GM13976 (cell line): ENCODE measurements around the gene EPHB2.
"Not testable (repeated sequence)": the region's sequence is repeated elsewhere in the genome, so short reads cannot be mapped to it uniquely, and the experiment has no call there.

Source experiments
- DNase-seq: peaks from one replicate; pipeline ENCODE4 v3.0.0; 2012; ENCODE audit warnings: low spot score
- in situ Hi-C: fragments of 300-500 bp; cut with MboI; formaldehyde crosslinking; loops from one replicate; pipeline ENCODE4 v1.12.0; 2022; ENCODE audit warnings: low sequenced_read_pairs, mixed read lengths, inconsistent platforms; ENCODE audit not compliant: unreplicated experiment
- TF ChIP-seq, protein P1 (sequence below): IDR thresholded peaks from 2 replicates; pipeline ENCODE4 v1.5.1; 2012; ENCODE audit warnings: borderline replicate concordance, mild to moderate bottlenecking; ENCODE audit not compliant: insufficient read depth; ENCODE audit errors: extremely low read depth, missing control alignments, control extremely low read depth

The EPHB2 gene

DNA sequence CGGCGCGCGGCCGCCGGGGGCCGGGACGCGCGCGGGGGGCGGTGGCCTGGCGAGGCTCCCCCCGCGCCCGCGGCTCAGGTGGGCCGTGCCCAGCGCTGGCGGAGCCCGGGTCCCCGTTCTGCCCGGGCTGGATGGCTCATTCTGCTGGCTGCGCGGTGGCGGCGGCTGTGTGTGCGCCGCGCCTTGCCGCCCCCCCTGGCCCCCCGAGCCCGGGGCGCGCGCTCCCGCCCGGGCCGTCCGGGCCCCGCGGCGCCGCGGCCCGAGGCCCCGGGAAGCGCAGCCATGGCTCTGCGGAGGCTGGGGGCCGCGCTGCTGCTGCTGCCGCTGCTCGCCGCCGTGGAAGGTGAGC, at the start of gene EPHB2:
TSS of gene EPHB2 (plus strand) at position 139 of the 349 bp plus-strand sequence. CDS start at position 283, 144 bp downstream.
- no peak for DNase-seq
- in situ Hi-C loops, result no loop called here
- TF ChIP-seq, protein P1, sequence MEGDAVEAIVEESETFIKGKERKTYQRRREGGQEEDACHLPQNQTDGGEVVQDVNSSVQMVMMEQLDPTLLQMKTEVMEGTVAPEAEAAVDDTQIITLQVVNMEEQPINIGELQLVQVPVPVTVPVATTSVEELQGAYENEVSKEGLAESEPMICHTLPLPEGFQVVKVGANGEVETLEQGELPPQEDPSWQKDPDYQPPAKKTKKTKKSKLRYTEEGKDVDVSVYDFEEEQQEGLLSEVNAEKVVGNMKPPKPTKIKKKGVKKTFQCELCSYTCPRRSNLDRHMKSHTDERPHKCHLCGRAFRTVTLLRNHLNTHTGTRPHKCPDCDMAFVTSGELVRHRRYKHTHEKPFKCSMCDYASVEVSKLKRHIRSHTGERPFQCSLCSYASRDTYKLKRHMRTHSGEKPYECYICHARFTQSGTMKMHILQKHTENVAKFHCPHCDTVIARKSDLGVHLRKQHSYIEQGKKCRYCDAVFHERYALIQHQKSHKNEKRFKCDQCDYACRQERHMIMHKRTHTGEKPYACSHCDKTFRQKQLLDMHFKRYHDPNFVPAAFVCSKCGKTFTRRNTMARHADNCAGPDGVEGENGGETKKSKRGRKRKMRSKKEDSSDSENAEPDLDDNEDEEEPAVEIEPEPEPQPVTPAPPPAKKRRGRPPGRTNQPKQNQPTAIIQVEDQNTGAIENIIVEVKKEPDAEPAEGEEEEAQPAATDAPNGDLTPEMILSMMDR, result no peak

- no peak for DNase-seq
- TF ChIP-seq, protein P1, result no peak
- in situ Hi-C loops, result no loop called here
These were observed 48.8 kb upstream of the EPHB2 start for GRCh38 chr1:22661880-22662279.

DNA sequence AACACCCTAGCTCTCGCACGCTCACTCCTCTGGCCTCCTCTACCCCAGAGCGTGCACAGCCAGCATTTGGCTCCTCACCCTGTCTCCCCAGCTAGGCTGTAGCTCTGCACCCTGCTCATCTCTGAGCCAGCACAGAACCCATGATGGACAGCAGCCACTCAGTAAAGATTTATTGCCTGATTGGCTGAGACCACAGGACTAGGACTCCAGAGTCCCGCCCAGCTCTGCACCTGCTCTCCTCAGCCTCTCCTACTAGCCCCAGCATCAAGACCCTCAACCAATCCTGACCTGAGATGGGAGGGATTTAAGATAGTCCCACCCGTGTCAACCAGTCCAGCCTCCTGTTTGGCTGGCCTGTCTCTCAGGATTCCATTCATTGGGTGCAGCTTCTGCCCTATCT, 48.3 kb upstream of the EPHB2 start:
- DNase-seq, result no peak
- in situ Hi-C loops, result no loop called here
- TF ChIP-seq, protein P1, result no peak

DNA sequence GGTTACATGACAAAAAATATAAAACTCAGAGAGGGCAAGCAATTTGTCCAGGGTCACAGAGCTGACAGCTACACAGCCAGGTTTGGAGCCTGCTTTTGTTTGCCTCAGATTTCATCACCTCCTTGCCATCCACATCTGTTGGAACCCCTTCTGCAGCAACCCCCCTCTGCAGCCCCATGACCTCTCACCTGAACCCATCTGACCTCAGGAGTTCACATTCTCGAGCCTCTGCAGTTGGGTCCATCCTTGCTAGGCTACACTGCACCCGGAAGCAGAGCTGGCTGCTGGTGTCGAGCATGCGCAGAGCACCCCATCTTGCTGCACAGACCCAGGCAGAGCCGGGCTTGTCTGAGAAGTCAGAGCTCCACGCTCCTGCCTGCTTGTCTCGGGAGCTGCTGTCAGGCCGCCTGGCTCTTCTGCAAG, 47.6 kb upstream of the EPHB2 start:
- no peak for DNase-seq
- in situ Hi-C loops, result no loop called here
- TF ChIP-seq, protein P1, result no peak

GRCh38 chr1:22665752-22666151, 44.9 kb upstream of the EPHB2 start:
- in situ Hi-C loops, result no loop called here
- no peak for DNase-seq
- TF ChIP-seq, protein P1, result no peak

GRCh38 chr1:22666412-22666811, 44.2 kb upstream of the EPHB2 start:
- in situ Hi-C loops, result no loop called here
- TF ChIP-seq, protein P1, result no peak

DNA sequence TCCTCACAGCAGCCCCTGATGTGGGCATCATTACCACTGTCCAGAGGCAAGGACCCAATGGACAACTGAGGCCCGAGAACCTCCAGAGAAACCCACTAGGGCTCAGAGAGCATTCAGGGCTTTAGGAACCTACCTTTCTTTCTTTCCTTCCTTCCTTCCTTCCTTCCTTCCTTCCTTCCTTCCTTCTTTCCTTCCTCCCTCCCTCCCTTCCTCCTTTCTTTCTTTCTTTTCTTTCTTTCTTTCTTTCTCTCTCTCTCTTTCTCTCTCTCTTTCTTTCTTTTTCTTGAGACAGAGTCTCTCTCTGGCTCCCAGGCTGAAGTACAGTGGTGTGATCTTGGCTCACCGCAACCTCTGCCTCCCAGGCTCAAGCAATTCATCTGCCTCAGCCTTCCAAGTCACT, 41.8 kb upstream of the EPHB2 start:
- DNase-seq, in situ Hi-C loops: not testable (repeated sequence)

More at GRCh38 chr1:22666412-22666811, 44.2 kb upstream of the EPHB2 start:
- no peak for DNase-seq
